Measurements from ENCODE around the gene EGR1. TPM values are rescaled to one million over a fixed set of nuclear protein-coding genes. Genes with fewer than 3 reads are reported as not detected.

The EGR1 gene
- total and polyA plus RNA-seq, 2 donors (not counting 1 experiment from before 2014, with no cell fraction given): 13.7 to 212 TPM

DNA sequence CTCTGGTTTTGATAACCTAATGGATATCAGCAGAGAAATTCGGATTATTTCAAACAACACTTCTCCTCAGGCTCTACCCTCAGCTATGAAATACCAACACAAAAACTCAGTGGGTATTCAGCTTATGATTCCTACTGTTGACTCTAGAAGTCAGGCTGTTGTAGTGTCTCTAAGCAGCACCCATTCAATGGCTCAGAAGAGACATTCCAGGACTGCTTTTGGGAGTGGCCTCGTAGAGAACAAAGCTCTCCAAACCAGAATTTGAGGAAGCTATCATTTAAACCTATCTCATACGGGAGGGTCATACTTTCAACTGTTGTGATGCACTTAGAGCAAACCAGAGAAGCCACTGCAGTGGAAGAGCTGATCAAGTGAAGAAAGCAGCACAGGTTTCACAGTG is 43.7 kb downstream of the EGR1 start:
- POLR2A ChIA-PET: no interaction called here
- Mint-ChIP-seq H3K9me3 (ENCODE audit: insufficient read depth) (no peaks in the 10 kb centered on the region), H3K27me3 (no peaks in the 10 kb centered on the region), H3K4me3 (no peak overlapping the region), H3K27ac (no peak overlapping the region), H3K4me1 (no peaks in the 10 kb centered on the region)
- Histone ChIP-seq H3K79me2 (ENCODE audit: control insufficient read depth, insufficient read depth, low read length) (no peaks in the 10 kb centered on the region), H3K4me2 (replicated peaks; ENCODE audit: low read depth, low read length, poor library complexity, severe bottlenecking) (no peak overlapping the region), H3K4me3 (ENCODE audit: control extremely low read depth in 1 of 5, extremely low read depth in 1 of 5, insufficient read depth in 1 of 5, low read depth in 2 of 5, low read length in 4 of 5) (no peak overlapping the region), H3K9ac (ENCODE audit: low read length) (no peak overlapping the region), H3K9me3 (ENCODE audit: control extremely low read depth in 1 of 3, control insufficient read depth in 2 of 3, insufficient read depth in 1 of 3, low read length in 2 of 3) (no peaks in the 10 kb centered on the region), H3K4me1 (ENCODE audit: control insufficient read depth in 2 of 2, insufficient read depth in 2 of 2, low read length in 2 of 2) (no peaks in the 10 kb centered on the region), H3K27me3 (replicated peaks in 1 of 4; ENCODE audit: control extremely low read depth in 1 of 4, control insufficient read depth in 3 of 4, insufficient read depth in 4 of 4, low read length in 3 of 4) (no peaks in the 10 kb centered on the region), H3K36me3 (replicated peaks in 1 of 2; ENCODE audit: control extremely low read depth in 1 of 2, control insufficient read depth in 1 of 2, extremely low read depth in 1 of 2, insufficient read depth in 2 of 2, low read length in 1 of 2) (peaks cover 21 to 56% of the 10 kb centered on the region in 2 experiments), H4K20me1 (ENCODE audit: control insufficient read depth, insufficient read depth, low read length, poor library complexity, severe bottlenecking) (no peaks in the 10 kb centered on the region), H2AFZ (ENCODE audit: insufficient read depth, low read depth, low read length, poor library complexity, severe bottlenecking) (no peak overlapping the region), H3K27ac (ENCODE audit: low read length in 2 of 2) (no peak overlapping the region)
- WGBS (ENCODE audit: insufficient coverage): 90% methylated on average over 2 of the region's 3 CpGs
- CTCF ChIA-PET: interaction anchor here (1.0 to 5.6 kb wide), 2 partner anchors 10 to 59 kb away, joined by 3 to 26 read pairs; no protein-coding TSS in a partner anchor
- TF ChIP-seq EZH2 (IDR thresholded peaks at IDR 0.05; ENCODE audit: borderline replicate concordance, insufficient read depth, low read depth, low read length, poor library complexity, severe bottlenecking): no peak
- TF ChIP-seq, protein P1, sequence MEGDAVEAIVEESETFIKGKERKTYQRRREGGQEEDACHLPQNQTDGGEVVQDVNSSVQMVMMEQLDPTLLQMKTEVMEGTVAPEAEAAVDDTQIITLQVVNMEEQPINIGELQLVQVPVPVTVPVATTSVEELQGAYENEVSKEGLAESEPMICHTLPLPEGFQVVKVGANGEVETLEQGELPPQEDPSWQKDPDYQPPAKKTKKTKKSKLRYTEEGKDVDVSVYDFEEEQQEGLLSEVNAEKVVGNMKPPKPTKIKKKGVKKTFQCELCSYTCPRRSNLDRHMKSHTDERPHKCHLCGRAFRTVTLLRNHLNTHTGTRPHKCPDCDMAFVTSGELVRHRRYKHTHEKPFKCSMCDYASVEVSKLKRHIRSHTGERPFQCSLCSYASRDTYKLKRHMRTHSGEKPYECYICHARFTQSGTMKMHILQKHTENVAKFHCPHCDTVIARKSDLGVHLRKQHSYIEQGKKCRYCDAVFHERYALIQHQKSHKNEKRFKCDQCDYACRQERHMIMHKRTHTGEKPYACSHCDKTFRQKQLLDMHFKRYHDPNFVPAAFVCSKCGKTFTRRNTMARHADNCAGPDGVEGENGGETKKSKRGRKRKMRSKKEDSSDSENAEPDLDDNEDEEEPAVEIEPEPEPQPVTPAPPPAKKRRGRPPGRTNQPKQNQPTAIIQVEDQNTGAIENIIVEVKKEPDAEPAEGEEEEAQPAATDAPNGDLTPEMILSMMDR (IDR thresholded peaks at IDR 0.05): no peak
- no peak for DNase-seq
- no peak for ATAC-seq (ENCODE audit: low read depth)
- intact Hi-C loops (cut with micrococcal nuclease): no loop called here

DNA sequence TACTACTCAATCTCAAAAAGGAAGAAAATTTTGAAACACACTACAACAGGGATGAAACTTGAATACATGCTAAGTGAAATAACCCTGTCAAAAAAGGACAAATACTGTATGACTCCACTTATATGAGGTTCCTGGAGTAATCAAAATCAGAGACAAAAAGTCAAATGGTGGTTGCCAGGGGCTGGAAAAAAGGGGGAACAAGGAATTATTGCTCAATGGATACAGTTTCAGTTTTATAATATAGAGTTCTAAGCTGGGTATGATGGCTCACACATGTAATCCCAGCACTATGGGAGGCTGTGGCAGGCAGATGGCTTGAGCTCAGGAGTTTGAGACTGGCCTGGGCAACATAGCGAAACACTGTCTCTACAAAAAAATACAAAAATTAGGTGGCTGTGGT is 48.7 kb downstream of the EGR1 start:
- DNase-seq: no peak
- Mint-ChIP-seq H3K27ac (no peak overlapping the region), H3K9me3 (ENCODE audit: insufficient read depth) (no peaks in the 10 kb centered on the region), H3K4me3 (no peak overlapping the region), H3K27me3 (no peaks in the 10 kb centered on the region), H3K4me1 (peaks cover 2% of the 10 kb centered on the region)
- Histone ChIP-seq H3K27ac (ENCODE audit: low read length in 2 of 2) (no peak overlapping the region), H3K36me3 (replicated peaks in 1 of 2; ENCODE audit: control extremely low read depth in 1 of 2, control insufficient read depth in 1 of 2, extremely low read depth in 1 of 2, insufficient read depth in 2 of 2, low read length in 1 of 2) (peaks cover 17 to 83% of the 10 kb centered on the region in 2 experiments), H3K4me2 (replicated peaks; ENCODE audit: low read depth, low read length, poor library complexity, severe bottlenecking) (no peak overlapping the region), H3K4me3 (ENCODE audit: control extremely low read depth in 1 of 5, extremely low read depth in 1 of 5, insufficient read depth in 1 of 5, low read depth in 2 of 5, low read length in 4 of 5) (no peak overlapping the region), H3K9me3 (ENCODE audit: control extremely low read depth in 1 of 3, control insufficient read depth in 2 of 3, insufficient read depth in 1 of 3, low read length in 2 of 3) (no peaks in the 10 kb centered on the region), H4K20me1 (ENCODE audit: control insufficient read depth, insufficient read depth, low read length, poor library complexity, severe bottlenecking) (peaks cover 7% of the 10 kb centered on the region), H3K27me3 (replicated peaks in 1 of 4; ENCODE audit: control extremely low read depth in 1 of 4, control insufficient read depth in 3 of 4, insufficient read depth in 4 of 4, low read length in 3 of 4) (no peaks in the 10 kb centered on the region), H3K9ac (ENCODE audit: low read length) (no peak overlapping the region), H2AFZ (ENCODE audit: insufficient read depth, low read depth, low read length, poor library complexity, severe bottlenecking) (no peak overlapping the region), H3K4me1 (ENCODE audit: control insufficient read depth in 2 of 2, insufficient read depth in 2 of 2, low read length in 2 of 2) (no peaks in the 10 kb centered on the region), H3K79me2 (ENCODE audit: control insufficient read depth, insufficient read depth, low read length) (peaks cover 12% of the 10 kb centered on the region)
- no CpG with 5 or more reads among the region's 1 CpG for WGBS (ENCODE audit: insufficient coverage)
- TF ChIP-seq, protein P1 (IDR thresholded peaks at IDR 0.05): no peak
- no peak for TF ChIP-seq EZH2 (IDR thresholded peaks at IDR 0.05; ENCODE audit: borderline replicate concordance, insufficient read depth, low read depth, low read length, poor library complexity, severe bottlenecking)
- CTCF ChIA-PET: interaction anchor here (0.8 to 5.6 kb wide), 3 partner anchors 64 to 110 kb away, joined by 3 to 26 read pairs (median 4); no protein-coding TSS in a partner anchor
- ATAC-seq (ENCODE audit: low read depth): no peak
- intact Hi-C loops (cut with micrococcal nuclease): no loop called here
- POLR2A ChIA-PET: no interaction called here

Data from B cell (primary cell).